GM12892 (cell line): ENCODE data around the gene FHIP2A.

Source experiments
- POLR2A ChIP-seq: IDR thresholded peaks from 2 replicates; pipeline ENCODE4 v1.6.1; 2011; ENCODE audit warnings: low read depth, low read length, control low read depth
- POLR2AphosphoS5 ChIP-seq: IDR thresholded peaks from 2 replicates; pipeline ENCODE4 v1.6.1; 2011; ENCODE audit warnings: low read depth, low read length, control low read depth
- TAF1 ChIP-seq: IDR thresholded peaks from 2 replicates; pipeline ENCODE4 v1.6.1; 2011; ENCODE audit warnings: low read depth, mild to moderate bottlenecking, control low read depth, low read length, borderline replicate concordance

- no peak for TF ChIP-seq POLR2AphosphoS5
- TF ChIP-seq POLR2A, result no peak
- no peak for TF ChIP-seq TAF1
These were observed 2.8 kb downstream of the FHIP2A start for GRCh38 chr10:114824391-114824790.
